Hair follicle dermal papilla cell (primary cell): ENCODE data around the gene TRERF1. TPM values are rescaled to one million over a fixed set of nuclear protein-coding genes. Genes with fewer than 3 reads are reported as not detected.

ENCODE experiments used
- total RNA-seq: library from RNA; depleted of rRNA; stranded (reverse); fragments of >200 nt; gene quantifications from 2 replicates; pipeline ENCODE4 v1.2.3, GENCODE V29; 2012

Gene TRERF1
- 7.9 and 10.2 TPM in 2 replicates for total RNA-seq

GRCh38 chr6:42451333-42452170 is at the start of gene TRERF1:
Gene TRERF1 (minus strand): TSS chr6:42451926. CDS start chr6:42269590, 182,336 bp downstream.

GRCh38 chr6:42217519-42218367 is 234.0 kb downstream of the TRERF1 start, which contains the start of gene MRPS10:
Gene MRPS10 (minus strand): TSS chr6:42217861. CDS start chr6:42217849, 12 bp downstream.

Other genes starting within 250 kb of the TRERF1 start
- 34.9 and 35.8 TPM in 2 replicates for gene MRPS10, start 234.1 kb downstream of the TRERF1 start, total RNA-seq
- gene UBR2, start 112.1 kb upstream of the TRERF1 start, total RNA-seq = 31.7 and 41.7 TPM in 2 replicates